Lung (tissue), 12 donors: ENCODE measurements around the gene SLC27A3. TPM values are rescaled to one million over a fixed set of nuclear protein-coding genes. Genes with fewer than 3 reads are reported as not detected.
"Not testable (repeated sequence)": the region's sequence is repeated elsewhere in the genome, so short reads cannot be mapped to it uniquely, and the experiment has no call there.

Experiments used
- ATAC-seq: fragments of 200-7000 bp; cut with Tn5 transposase; one replicate; pipeline ENCODE4 v1.9.1; 2020; ENCODE audit warnings: moderate number of reproducible peaks; ENCODE audit not compliant: insufficient read depth, low FRiP score
- DNase-seq, 3 donors: peaks; one replicate each; pipeline ENCODE4 v3.0.0-alpha.2; 2013 to 2017
- H3K27ac ChIP-seq, 2 donors: one replicate each; pipeline ENCODE4 v1.5.1; 2013; ENCODE audit warnings: mild to moderate bottlenecking in 2 of 2, moderate library complexity in 2 of 2, control low read depth in 1 of 2, inconsistent platforms in 1 of 2, low read depth in 1 of 2, low read length in 1 of 2
- H3K27me3 ChIP-seq, 3 donors: one replicate each; pipeline ENCODE4 v1.5.1; 2013; ENCODE audit warnings: low read length in 2 of 3; ENCODE audit not compliant: control insufficient read depth in 3 of 3, insufficient read depth in 3 of 3
- H3K36me3 ChIP-seq, 4 donors: one replicate each; pipeline ENCODE4 v1.5.1; 2013; ENCODE audit warnings: low read length in 4 of 4, mild to moderate bottlenecking in 1 of 4, moderate library complexity in 1 of 4; ENCODE audit not compliant: control insufficient read depth in 4 of 4, insufficient read depth in 4 of 4
- H3K4me1 ChIP-seq, 5 donors: one replicate each; pipeline ENCODE4 v1.5.1; 2013; ENCODE audit warnings: low read length in 5 of 5, mild to moderate bottlenecking in 2 of 5, moderate library complexity in 1 of 5; ENCODE audit not compliant: control insufficient read depth in 5 of 5, insufficient read depth in 5 of 5
- H3K4me3 ChIP-seq: one replicate; pipeline ENCODE4 v1.5.1; 2013; ENCODE audit warnings: mild to moderate bottlenecking, control low read depth, moderate library complexity
- H3K9ac ChIP-seq, 2 donors: one replicate each; pipeline ENCODE4 v1.5.1; 2013; ENCODE audit warnings: low read length in 2 of 2, control low read depth in 1 of 2; ENCODE audit not compliant: insufficient read depth in 1 of 2
- H3K9me3 ChIP-seq, 4 donors: one replicate each; pipeline ENCODE4 v1.5.1; 2013; ENCODE audit warnings: low read length in 3 of 4, mild to moderate bottlenecking in 1 of 4, moderate library complexity in 1 of 4; ENCODE audit not compliant: control insufficient read depth in 4 of 4, insufficient read depth in 3 of 4
- WGBS, 2 donors: extraction: QIAGEN DNeasy Blood & Tissue Kit; methylation state at CpG; one replicate each; pipeline ENCODE4 v1.1.7; 2013; 5-methylcytosine and 5-hydroxymethylcytosine counted together
- polyA plus RNA-seq, 2 donors: library from polyadenylated mRNA; stranded (reverse); fragments of 200-250 nt; gene quantifications; one replicate each; pipeline ENCODE4 v1.2.1, GENCODE V29; 2013
- total RNA-seq, 2 donors: library from RNA; depleted of rRNA in 1 of 2; stranded (reverse); fragments of >200 nt in 1 of 2; gene quantifications; one replicate each; pipeline ENCODE4 v1.2.1, GENCODE V29; 2014 to 2021
- TF ChIP-seq, protein P1 (sequence below): IDR thresholded peaks from 2 replicates; pipeline ENCODE4 v1.5.1; 2012; ENCODE audit warnings: mild to moderate bottlenecking; ENCODE audit errors: control extremely low read depth, extremely low read depth
- donor health status: control.
- donor health status: control.
- donor health status: Bipolar disorder and iron deficiency.
- donor health status: healthy.
- donor health status: DM: yes; HTN: yes; CAD: no.

SLC27A3 gene
- total and polyA plus RNA-seq, 4 donors: 15.8 to 223 (median 108) TPM

DNA sequence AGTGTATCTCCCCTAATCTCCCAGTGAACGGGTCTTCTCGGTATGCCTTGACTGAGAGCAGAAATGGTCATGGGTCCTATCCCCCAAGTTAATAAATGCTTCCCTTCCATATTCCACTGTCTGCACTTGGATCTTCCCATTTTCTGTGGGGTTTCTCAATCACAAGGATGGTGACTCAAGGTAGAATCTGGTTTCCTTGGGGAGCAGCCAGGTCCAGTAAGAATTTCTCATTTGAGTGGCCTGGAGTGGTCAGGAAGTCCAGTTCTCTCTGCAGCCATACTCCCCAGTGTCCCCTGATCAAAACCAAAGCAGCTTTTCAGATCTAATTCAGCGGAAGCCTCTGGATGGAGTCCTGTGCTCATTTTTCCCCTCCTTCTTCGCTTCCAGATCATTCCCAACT, 14.8 kb upstream of the SLC27A3 start:
- WGBS, 2 donors: 96 to 98% methylated on average over 4 of the region's 4 CpGs
- Histone ChIP-seq H3K4me1 (peaks cover 0 to 15% (median 0%) of the 10 kb centered on the region in 5 donors), H3K27me3 (no peaks in the 10 kb centered on the region), H3K9me3 (peaks cover 0 to 2% (median 0%) of the 10 kb centered on the region in 4 donors), H3K27ac (peak overlapping the region in 1 of 2 donors; percentile 4), H3K36me3 (peaks cover 23 to 71% (median 42%) of the 10 kb centered on the region in 4 donors), H3K9ac (no peak overlapping the region), H3K4me3 (no peak overlapping the region)
- ATAC-seq (no peak), DNase-seq (no peak)
- TF ChIP-seq, protein P1, sequence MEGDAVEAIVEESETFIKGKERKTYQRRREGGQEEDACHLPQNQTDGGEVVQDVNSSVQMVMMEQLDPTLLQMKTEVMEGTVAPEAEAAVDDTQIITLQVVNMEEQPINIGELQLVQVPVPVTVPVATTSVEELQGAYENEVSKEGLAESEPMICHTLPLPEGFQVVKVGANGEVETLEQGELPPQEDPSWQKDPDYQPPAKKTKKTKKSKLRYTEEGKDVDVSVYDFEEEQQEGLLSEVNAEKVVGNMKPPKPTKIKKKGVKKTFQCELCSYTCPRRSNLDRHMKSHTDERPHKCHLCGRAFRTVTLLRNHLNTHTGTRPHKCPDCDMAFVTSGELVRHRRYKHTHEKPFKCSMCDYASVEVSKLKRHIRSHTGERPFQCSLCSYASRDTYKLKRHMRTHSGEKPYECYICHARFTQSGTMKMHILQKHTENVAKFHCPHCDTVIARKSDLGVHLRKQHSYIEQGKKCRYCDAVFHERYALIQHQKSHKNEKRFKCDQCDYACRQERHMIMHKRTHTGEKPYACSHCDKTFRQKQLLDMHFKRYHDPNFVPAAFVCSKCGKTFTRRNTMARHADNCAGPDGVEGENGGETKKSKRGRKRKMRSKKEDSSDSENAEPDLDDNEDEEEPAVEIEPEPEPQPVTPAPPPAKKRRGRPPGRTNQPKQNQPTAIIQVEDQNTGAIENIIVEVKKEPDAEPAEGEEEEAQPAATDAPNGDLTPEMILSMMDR: no peak

DNA sequence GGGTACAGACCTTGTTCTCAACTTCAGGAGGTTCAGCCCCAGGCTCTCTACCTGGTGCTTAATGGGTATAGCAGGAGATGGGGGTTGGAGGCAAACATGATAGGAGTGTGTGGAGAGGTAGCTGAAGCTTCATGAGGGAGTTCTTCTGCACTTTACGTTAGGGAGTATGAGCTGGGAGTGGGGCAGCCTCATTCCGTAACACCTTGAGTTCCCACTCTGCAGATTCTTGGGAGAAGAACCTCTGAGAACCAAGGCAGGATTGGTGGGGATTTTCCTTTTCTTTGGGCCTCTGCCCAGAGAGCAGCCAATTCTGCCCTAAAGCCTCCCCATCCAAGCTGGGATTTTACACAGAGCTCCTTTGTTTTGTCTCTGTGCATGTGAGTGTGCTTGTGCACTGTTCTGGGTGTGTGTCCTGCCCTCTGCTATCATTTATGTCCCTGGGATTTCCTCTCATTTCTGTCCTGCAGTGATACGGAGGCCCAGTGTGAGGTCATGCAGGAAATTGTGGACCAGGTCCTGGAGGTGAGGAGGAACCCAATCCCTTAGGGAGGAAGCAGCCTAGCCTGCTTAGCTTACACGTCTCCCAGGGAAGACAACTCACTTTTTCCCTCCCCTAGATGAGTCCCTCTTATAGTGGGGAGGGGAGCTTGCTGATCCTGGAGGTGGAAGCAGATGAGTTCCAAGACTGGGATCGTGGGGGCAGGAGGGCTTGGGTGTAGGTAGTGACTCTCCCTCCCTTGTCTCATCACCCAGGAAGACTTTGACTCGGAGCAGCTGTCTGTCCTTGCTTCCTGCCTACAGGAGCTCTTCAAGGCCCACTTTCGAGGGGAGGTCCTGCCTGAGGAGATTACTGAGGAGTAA, 11.6 kb upstream of the SLC27A3 start:
- no peak for ATAC-seq
- H3K4me1 ChIP-seq: peaks cover 0 to 19% (median 0%) of the 10 kb centered on the region in 5 donors
- WGBS, 2 donors: 75% methylated on average over 7 of the region's 7 CpGs
- TF ChIP-seq, protein P1: no peak
- no peaks in the 10 kb centered on the region for H3K27me3 ChIP-seq
- H3K36me3 ChIP-seq: peaks cover 25 to 65% (median 42%) of the 10 kb centered on the region in 4 donors
- DNase-seq: peak in 1 of 3 donors; percentile 27
- no peak overlapping the region for H3K9ac ChIP-seq
- H3K27ac ChIP-seq: peak overlapping the region; percentile 22 to 70
- no peak overlapping the region for H3K4me3 ChIP-seq
- peaks cover 0 to 2% (median 0%) of the 10 kb centered on the region in 4 donors for H3K9me3 ChIP-seq

DNA sequence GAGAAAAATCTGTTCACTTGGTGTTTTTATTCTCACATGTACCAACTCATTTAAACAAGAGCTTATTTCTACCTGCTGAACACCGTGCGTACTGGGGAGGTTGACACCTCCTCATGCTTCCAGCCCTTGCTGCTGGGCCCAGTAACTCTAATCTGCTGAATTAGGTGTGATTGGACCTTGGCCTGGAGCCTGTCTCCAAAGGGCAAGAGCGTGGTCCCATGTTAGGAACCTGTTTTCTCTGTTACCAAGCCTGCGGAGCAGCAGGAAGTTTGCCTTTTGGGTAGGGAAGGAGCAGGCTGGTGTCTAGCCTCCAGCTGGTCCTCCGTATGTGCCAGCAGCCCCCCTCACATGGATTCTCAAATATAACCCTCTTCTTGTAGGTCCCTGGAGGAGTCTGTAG, 10.9 kb upstream of the SLC27A3 start:
- WGBS, 2 donors: 88% methylated on average over 5 of the region's 5 CpGs
- Histone ChIP-seq H3K4me1 (peaks cover 0 to 23% (median 0%) of the 10 kb centered on the region in 5 donors), H3K4me3 (no peak overlapping the region), H3K9me3 (peaks cover 0 to 2% (median 0%) of the 10 kb centered on the region in 4 donors), H3K27ac (peak overlapping the region in 1 of 2 donors; percentile 70), H3K36me3 (peaks cover 25 to 61% (median 41%) of the 10 kb centered on the region in 4 donors), H3K27me3 (no peaks in the 10 kb centered on the region), H3K9ac (no peak overlapping the region)
- ATAC-seq (no peak), DNase-seq (no peak)
- TF ChIP-seq, protein P1: no peak

DNA sequence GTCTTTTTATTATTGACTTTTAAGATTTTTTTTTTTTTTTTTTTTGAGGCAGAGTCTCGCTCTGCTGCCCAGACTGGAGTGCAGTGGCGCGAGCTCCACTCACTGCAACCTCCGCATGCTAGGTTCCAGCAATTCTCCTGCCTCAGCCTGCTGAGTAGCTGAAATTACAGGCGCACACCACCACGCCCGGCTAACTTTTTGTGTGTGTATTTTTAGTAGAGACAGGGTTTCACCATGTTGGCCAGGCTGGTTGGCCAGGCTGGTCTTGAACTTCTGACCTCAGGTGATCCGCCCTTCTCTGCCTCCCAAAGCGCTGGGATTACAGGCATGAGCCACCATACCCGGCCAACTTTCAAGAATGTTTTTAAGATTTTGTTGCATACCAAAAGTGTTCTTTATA, 8.5 kb upstream of the SLC27A3 start:
- not testable (repeated sequence) for DNase-seq, H3K27me3 ChIP-seq, H3K9ac ChIP-seq, H3K9me3 ChIP-seq, ATAC-seq, H3K27ac ChIP-seq, H3K4me3 ChIP-seq
- Histone ChIP-seq H3K4me1 (peaks cover 0 to 24% (median 0%) of the 10 kb centered on the region in 5 donors), H3K36me3 (peaks cover 19 to 63% (median 47%) of the 10 kb centered on the region in 4 donors)
- 92 to 96% methylated on average over 10 of the region's 10 CpGs for WGBS, 2 donors
